Fibroblast of skin of right quadriceps (primary cell): ENCODE data around the gene MCC.
A peak's percentile ranks its signal among the peaks of the same experiment; 100 is the strongest.

Source experiments
- DNase-seq: peaks from one replicate; pipeline ENCODE4 v3.0.0-alpha.2; 2013

Gene MCC

GRCh38 chr5:113064806-113065205 lies 423.4 kb downstream of the MCC start:
- no peak for DNase-seq

GRCh38 chr5:113063927-113064326 lies 424.3 kb downstream of the MCC start:
- no peak for DNase-seq

DNA sequence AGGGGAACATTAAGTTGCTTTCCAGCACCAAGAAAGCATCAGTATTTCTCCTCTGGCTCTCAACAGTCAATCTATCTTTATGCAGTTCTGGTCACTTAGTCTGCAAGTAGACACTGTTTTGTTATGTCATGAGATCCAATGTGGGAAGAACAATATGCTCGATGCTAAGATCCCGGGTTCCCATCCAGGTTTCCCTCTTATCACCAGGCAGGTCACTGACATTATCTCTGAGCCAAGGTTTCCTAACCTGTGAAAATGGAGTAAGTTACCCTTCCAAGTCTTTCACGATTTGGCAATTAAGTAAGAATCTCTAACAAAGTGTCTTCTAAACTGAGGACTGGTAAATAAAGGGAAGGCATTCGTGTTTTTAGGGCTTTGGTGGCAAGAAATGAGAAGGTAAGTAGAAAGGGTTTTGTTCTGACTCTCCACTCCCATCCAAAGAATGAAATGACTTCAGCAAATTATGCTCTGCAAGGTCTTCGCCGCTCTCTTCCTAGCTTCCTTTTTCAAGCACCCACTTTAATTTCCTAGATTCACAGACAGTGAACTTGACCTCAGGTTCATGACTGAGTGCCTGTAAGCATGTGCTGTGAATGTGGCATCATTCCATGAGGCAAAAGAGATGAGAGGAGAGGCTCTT lies 425.3 kb downstream of the MCC start:
- no peak for DNase-seq

DNA sequence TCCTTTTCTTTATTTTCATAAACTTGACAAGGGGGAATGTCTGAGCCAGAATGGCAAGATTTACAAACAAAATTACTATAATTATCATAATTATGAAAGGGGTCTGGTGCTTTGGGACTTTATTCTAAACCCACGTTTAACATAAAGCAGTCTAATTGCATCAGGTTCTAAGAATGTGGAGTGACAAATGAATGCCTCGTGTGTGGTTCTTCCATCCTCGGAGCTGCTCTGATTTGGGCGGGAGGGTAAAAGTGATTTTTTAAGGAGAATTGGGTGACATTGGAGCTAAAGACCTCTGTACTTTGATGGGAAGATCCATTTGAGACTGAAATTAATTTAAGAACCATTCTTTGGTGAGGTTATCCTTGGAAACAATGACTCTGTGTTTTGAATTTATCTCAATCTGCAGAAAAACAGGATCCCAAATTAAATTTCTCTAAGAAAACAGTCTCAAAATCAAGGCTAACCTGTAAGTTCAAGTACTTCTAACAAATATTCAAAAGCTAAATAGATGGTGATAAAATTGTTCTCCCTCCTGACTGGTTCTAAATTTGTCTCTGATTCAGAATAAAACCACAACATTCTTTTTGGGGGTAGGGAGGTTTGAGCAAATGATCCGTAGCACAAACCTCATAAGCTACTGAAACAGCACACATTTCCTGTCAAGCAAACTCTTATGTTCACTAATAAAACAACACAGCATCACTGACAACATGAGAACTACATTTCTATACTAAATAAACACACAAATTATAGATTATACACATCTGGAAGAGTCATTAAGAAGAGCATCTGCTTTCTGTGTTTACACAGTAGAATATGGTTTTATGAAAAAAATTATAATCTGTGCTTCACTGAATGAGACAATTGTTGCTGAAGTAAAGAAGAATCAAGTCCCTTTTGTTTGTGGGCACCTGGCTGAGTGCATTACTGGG lies 426.1 kb downstream of the MCC start:
- peak; percentile 89 for DNase-seq

DNA sequence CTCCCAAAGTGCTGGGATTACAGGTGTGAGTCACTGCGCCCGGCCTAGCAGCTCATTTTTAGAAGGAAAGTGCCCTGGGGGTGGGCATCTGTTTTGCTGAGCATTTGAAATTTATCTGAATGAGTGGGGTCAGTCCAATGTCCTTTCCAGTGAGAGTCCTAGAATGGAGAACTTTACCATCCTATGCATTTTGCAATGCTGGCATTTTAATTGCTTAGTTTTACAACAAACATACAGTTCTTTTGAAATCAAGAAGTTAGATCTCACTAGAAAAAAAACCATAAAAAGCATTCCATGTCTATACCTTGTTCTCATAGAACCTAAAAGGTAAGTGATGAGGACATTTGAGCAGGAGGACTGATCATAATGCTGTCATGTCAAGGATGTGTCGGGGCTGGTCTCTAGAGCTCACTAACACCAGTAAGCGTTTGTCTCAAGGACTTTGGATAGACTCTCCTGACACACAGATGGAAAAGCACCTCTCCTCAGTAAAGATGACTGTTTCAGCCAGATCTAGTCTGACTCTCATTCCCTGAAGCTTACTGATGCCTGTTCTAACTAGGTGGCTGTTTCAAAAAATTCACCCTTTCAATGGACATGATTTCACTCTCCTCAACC lies 427.7 kb downstream of the MCC start:
- no peak for DNase-seq

- peak; percentile 94 for DNase-seq
Measured at GRCh38 chr5:113059232-113060040, 428.8 kb downstream of the MCC start.

- no peak for DNase-seq
Measured at GRCh38 chr5:113058706-113059226, 429.5 kb downstream of the MCC start.

GRCh38 chr5:113058269-113058668 lies 430.0 kb downstream of the MCC start:
- DNase-seq = no peak

DNA sequence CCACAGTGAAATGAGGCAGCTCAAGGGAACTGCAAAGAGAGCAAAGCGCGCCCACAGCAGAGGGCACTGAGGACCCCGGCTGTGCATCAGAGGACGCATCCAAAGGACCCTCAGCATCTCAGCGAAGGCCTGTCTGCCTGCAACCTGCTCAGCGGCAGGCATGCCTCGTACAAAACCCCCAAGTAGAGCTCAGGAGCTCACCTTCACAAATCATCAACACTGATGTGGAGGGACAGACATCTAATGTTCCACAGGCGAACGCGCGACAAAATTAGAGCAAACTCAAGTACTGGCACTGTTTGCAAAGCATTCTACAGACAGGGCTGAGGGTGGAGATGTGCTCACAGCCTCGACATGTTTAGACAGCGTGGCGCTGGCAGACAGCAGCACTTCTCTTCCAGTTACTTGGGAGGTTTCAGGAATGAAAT lies 430.7 kb downstream of the MCC start:
- DNase-seq = no peak

DNA sequence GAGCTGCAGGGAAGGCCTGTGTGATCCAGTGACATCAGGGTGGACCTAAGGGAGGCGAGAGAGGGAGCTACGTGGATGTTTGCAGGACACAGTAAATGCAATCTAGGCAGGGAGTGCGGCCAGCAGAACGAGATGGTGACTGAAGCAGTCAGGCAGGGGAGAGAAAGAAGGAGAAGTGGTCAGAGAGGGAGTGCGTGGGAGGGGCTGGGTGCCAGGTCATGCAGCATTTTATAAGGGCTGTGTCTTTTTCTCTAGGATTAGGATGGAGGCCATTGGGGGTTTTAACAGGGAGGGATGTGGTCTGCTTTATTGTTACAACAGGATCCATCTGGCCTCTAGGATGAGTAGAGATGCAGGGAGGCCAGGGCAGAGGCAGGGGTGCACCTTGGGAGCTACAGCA lies 431.3 kb downstream of the MCC start:
- no peak for DNase-seq

DNA sequence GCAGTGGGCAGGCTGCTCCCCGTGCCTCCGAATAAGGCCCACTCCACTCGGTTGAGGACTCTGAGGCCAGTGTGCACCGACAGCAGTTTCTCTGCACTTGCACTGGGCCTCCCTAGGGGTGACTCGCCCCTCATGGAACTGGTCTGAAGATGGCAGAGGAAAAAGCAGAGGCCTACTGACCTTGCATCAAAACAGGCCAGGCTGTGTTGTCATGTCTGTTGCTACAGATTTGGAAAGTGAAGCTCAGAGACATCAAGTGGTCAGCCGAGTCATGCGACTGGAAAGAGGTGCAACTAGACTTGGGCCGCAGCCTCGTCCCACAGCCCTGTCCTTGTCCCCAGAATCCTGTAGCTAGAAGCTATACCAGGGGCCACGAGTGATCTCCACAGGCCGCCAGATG lies 433.4 kb downstream of the MCC start:
- DNase-seq = no peak

- DNase-seq = peak; percentile 30
Measured at GRCh38 chr5:113053511-113053995, 434.7 kb downstream of the MCC start.

DNA sequence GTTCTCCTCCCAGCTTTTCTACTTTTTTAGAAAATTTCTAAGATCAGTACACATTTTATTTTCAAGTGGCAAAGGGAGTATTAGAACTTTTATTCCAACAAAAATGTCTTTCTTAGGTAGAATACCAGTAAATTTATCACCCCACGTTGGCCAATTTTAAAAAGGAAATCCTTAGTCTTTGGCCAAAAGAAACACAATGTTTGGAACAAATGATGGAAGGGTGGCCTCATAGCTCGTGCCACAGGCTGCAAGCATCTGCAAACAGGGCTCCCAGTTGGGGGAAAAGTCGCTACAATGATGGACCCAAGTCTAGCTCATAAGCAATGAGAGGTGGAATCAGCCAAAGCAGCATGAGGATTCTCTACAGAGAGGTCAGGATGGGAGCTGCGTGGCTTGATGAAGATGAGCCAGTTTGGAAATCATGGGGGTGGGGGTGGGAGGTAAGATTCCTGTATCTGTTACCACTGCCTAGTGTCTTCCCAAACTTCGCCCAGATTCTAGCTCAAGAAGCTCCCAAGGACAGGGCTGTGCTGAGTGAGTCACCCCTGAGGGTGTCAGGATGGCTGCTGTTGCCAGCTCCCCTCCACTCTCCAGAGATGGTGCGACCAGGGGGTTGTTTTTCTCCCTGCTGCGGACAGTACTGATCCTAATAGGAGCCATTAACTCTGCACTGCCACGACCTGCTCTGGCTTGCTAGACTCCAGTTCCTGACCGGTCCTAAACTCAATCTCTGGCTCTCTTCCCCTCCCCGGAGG lies 436.0 kb downstream of the MCC start:
- peak; percentile 40 for DNase-seq

DNA sequence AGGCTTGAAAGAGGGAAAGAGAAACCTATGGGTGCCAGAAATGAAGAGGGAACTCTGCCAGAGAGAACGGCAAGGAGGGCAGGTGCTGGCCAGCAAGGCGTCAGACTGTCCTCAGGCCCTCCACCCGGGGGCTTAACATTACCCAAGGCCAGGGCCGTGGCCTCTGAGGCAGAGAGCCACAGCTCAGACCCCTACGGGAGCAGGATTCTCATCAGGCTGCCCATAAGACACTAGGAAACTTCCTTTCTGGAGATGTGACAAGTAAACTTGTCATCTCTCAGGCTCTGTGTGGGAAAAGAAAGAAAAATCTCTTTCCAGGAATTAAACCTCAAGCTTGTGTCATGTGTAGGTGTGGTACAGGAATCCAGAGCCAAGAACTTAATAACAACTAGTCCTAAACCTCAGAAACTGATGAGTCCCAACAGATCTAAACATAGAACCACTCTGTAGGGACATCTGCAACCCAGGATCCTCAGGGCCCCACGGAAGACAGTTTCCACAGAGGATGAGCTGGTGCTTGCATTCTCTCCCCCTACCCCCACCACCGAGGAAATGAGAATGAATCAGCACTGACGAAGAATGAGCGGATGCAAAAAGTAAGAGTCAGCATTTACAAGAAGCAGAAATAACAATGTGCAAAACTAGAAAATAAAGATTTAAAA lies 437.4 kb downstream of the MCC start:
- peak; percentile 86 for DNase-seq

- no peak for DNase-seq
Measured at GRCh38 chr5:113048931-113049330, 439.3 kb downstream of the MCC start.

DNA sequence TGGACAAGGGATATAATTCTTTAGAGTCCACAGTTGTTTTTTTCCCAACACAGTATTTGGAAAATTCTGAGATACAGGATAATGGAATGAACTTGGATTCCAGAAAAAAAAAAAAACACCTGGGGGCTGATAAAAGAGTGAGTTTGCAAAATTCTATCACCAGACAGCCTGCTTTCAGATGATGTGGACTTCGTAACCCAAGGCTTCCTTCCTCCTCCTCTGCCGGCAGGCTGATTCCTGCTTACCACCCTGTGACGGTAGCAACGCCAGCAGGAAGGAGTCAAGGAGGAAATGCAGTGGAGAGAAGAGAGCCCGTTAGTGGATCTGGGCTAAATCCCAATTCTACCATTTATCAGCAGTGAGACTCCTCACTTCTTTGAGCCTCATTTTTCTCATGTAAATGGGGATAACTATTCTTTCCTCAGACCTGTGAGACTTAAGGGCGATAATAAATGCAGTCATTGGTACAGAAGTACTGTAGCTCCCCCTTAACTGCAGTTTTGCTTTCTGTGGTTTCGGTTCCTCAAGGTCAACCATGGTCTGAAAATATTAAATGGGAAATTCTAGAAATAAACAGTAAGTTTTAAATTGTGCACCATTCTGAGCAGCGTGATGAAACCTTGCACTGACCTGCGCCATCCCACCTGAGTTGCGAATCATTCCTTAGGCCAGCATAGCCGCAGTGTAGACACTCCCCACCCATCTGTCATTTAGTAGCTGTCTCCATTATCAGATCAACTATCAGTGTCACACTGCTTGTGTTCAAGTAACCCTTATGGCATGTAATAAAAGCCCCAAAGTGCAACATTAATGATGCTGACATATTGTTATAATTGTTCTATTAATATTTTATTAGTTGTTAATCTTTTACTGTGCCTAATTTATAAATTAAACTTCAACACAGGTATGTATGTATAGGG lies 440.3 kb downstream of the MCC start:
- DNase-seq = no peak

DNA sequence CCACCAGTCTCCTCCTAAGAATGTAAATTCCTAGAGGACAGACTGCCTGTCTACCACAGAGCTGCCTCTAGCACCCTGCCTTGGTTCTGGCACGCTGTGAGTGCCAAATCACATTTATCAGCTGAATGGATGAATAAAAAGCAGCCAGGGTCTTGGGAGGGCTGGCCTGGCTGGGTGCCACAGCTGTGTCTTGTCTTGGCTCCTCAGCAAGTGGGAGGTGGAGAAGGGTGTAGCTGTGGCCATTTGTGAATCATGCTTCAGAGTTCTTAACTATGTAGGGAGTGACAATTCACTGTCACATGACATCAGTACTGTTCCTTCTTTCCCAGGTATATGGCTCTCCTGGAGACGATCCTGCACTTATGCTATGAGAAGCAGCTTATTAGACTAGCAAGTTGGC lies 441.0 kb downstream of the MCC start:
- peak; percentile 58 for DNase-seq

DNA sequence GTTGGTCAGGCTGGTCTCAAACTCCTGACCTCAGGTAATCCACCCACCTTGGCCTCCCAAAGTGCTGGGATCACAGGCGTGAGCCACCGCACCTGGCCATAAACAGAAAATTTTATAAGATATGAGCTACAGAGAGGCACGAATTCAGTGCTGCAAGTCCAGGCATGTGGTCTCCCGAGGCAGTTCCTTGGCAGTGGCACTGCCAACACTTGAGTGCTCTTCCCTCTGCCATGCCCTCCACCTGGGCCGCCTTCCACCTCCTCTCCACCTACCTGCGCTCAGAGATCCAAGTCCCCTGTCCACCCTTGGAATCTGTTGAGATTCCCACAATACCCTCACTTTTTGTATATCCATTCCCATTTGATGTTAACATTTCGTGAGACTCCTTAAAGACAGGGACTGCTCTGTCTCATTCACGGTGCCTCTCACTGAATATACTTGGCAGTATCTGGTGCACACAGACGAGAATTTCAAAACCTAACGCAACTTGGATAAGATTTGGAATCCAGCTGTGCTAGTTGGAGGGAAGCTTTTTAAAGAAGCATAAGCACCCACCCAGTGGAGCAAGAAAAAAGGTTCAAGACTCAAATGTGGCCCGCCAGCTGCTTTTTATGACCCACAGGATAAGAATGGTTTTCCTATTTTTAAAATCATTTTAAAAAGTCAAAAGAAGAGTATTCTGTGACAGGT lies 443.3 kb downstream of the MCC start:
- DNase-seq = no peak

GRCh38 chr5:113043491-113043931 lies 444.7 kb downstream of the MCC start:
- no peak for DNase-seq
